ENCODE results near the gene TEAD4.

The TEAD4 gene

GRCh38 chr12:3022961-3023360 is 63.8 kb downstream of the TEAD4 start:
- peaks cover 60% of the 10 kb centered on the region for H3K36me3 Mint-ChIP-seq (ENCODE audit: low read depth)
- TF ChIP-seq CTCF (IDR thresholded peaks at IDR 0.05) = no peak

GRCh38 chr12:3028108-3028507 is 68.9 kb downstream of the TEAD4 start:
- peaks cover 55% of the 10 kb centered on the region for H3K4me1 Mint-ChIP-seq
- no peak overlapping the region for H3K4me3 Mint-ChIP-seq
- H3K27me3 Mint-ChIP-seq (ENCODE audit: low read depth, poor library complexity) = peaks cover 8% of the 10 kb centered on the region
- H3K27ac Mint-ChIP-seq = peak overlapping the region; percentile 48
- no peak for TF ChIP-seq CTCF (IDR thresholded peaks at IDR 0.05)
- no peak for DNase-seq
- H3K9me3 Mint-ChIP-seq = peaks cover under 1% of the 10 kb centered on the region
- peaks cover 46% of the 10 kb centered on the region for H3K36me3 Mint-ChIP-seq (ENCODE audit: low read depth)

More at GRCh38 chr12:3022961-3023360, 63.8 kb downstream of the TEAD4 start:
- H3K4me3 Mint-ChIP-seq = no peak overlapping the region
- peaks cover 3% of the 10 kb centered on the region for H3K9me3 Mint-ChIP-seq
- H3K4me1 Mint-ChIP-seq = peaks cover 42% of the 10 kb centered on the region
- peak overlapping the region; percentile 62 for H3K27ac Mint-ChIP-seq
- peaks cover 5% of the 10 kb centered on the region for H3K27me3 Mint-ChIP-seq (ENCODE audit: low read depth, poor library complexity)
- DNase-seq = no peak

- H3K27me3 Mint-ChIP-seq (ENCODE audit: low read depth, poor library complexity) = peaks cover 8% of the 10 kb centered on the region
- TF ChIP-seq CTCF (IDR thresholded peaks at IDR 0.05) = no peak
- H3K36me3 Mint-ChIP-seq (ENCODE audit: low read depth) = peaks cover 19% of the 10 kb centered on the region
- no peak overlapping the region for H3K4me3 Mint-ChIP-seq
- H3K4me1 Mint-ChIP-seq = peaks cover 66% of the 10 kb centered on the region
- H3K9me3 Mint-ChIP-seq = no peaks in the 10 kb centered on the region
- peak overlapping the region; percentile 68 for H3K27ac Mint-ChIP-seq
- DNase-seq = peak; percentile 18
Observed at GRCh38 chr12:3030821-3031429, 71.7 kb downstream of the TEAD4 start.

- no peak overlapping the region for H3K4me3 Mint-ChIP-seq
- TF ChIP-seq CTCF (IDR thresholded peaks at IDR 0.05) = no peak
- DNase-seq = no peak
- H3K27me3 Mint-ChIP-seq (ENCODE audit: low read depth, poor library complexity) = peaks cover 8% of the 10 kb centered on the region
- H3K27ac Mint-ChIP-seq = no peak overlapping the region
- H3K9me3 Mint-ChIP-seq = no peaks in the 10 kb centered on the region
- peaks cover 8% of the 10 kb centered on the region for H3K36me3 Mint-ChIP-seq (ENCODE audit: low read depth)
- H3K4me1 Mint-ChIP-seq = peaks cover 61% of the 10 kb centered on the region
Observed at GRCh38 chr12:3032161-3032560, 73.0 kb downstream of the TEAD4 start.

- no peak overlapping the region for H3K4me3 Mint-ChIP-seq
- H3K27ac Mint-ChIP-seq = peak overlapping the region; percentile 80
- peaks cover 8% of the 10 kb centered on the region for H3K27me3 Mint-ChIP-seq (ENCODE audit: low read depth, poor library complexity)
- H3K9me3 Mint-ChIP-seq = no peaks in the 10 kb centered on the region
- peak; percentile 45 for DNase-seq
- peaks cover 54% of the 10 kb centered on the region for H3K4me1 Mint-ChIP-seq
- H3K36me3 Mint-ChIP-seq (ENCODE audit: low read depth) = peaks cover 8% of the 10 kb centered on the region
- TF ChIP-seq CTCF (IDR thresholded peaks at IDR 0.05) = no peak
Observed at GRCh38 chr12:3032770-3033538, 73.8 kb downstream of the TEAD4 start.

- Mint-ChIP-seq H3K27ac (peak overlapping the region; percentile 19), H3K4me1 (peaks cover 53% of the 10 kb centered on the region), H3K9me3 (no peaks in the 10 kb centered on the region), H3K27me3 (ENCODE audit: low read depth, poor library complexity) (peaks cover 8% of the 10 kb centered on the region), H3K4me3 (no peak overlapping the region), H3K36me3 (ENCODE audit: low read depth) (peaks cover 8% of the 10 kb centered on the region)
- no peak for DNase-seq
- TF ChIP-seq CTCF (IDR thresholded peaks at IDR 0.05) = no peak
Observed at GRCh38 chr12:3033539-3033867, 74.3 kb downstream of the TEAD4 start.

All from nephron progenitor cell (in vitro differentiated cells).